BJ (cell line): Measurements from ENCODE around the gene OXCT1. TPM values are rescaled to one million over a fixed set of nuclear protein-coding genes. Genes with fewer than 3 reads are reported as not detected.

ENCODE experiments used
- CTCF ChIA-PET: fragments of 350-600 bp; formaldehyde crosslinking; extraction: SDS; loops from one replicate; lab custom pipeline; 2021; ENCODE audit warnings: antibody characterized with exemption, inconsistent platforms; lab: Yijun Ruan, JAX
- POLR2A ChIA-PET: fragments of 300-600 bp; sonication (Branson Sonifier 250); formaldehyde crosslinking; extraction: SDS; loops from one replicate; lab custom pipeline; 2021; ENCODE audit warnings: antibody characterized with exemption; lab: Charles Lee
- DNase-seq: peaks from one replicate; pipeline ENCODE4 v3.0.0-alpha.2; 2011; ENCODE audit warnings: low read depth
- H3K27me3 ChIP-seq: 2 replicates; pipeline ENCODE4 v1.6.0; 2011; ENCODE audit warnings: low read length; ENCODE audit not compliant: control insufficient read depth, insufficient read depth
- H3K36me3 ChIP-seq: 2 replicates; pipeline ENCODE4 v1.5.1; 2011; ENCODE audit warnings: low read length; ENCODE audit not compliant: control insufficient read depth, insufficient read depth
- H3K4me3 ChIP-seq: 2 replicates; pipeline ENCODE4 v1.5.1; 2011; ENCODE audit warnings: low read depth, mild to moderate bottlenecking, control low read depth, low read length
- CTCF ChIP-seq: IDR thresholded peaks from 2 replicates; pipeline ENCODE4 v1.5.1; 2011; ENCODE audit warnings: low read depth, mild to moderate bottlenecking, control low read depth, inconsistent platforms, low read length, moderate library complexity; ENCODE audit not compliant: insufficient read depth
- polyA plus RNA-seq: library from polyadenylated mRNA; depleted of rRNA; stranded (reverse); fragments of >200 nt; gene quantifications from 2 replicates; pipeline ENCODE4 v1.2.3, GENCODE V29; 2011

The OXCT1 gene
- polyA plus RNA-seq, 1 experiment = 12.0 TPM

- ChIA-PET CTCF (interaction anchor here (0.8 kb wide), 1 partner anchor 195 kb away, joined by 3 read pairs; no protein-coding TSS in a partner anchor), POLR2A (no interaction called here)
- TF ChIP-seq CTCF = no peak
- Histone ChIP-seq H3K36me3 (no peaks in the 10 kb centered on the region), H3K27me3 (peaks cover under 1% of the 10 kb centered on the region; the same call in 1 of the 2 replicates), H3K4me3 (no peak overlapping the region)
- DNase-seq = no peak
Measured at GRCh38 chr5:41891066-41891707, 21.0 kb upstream of the OXCT1 start.

- Histone ChIP-seq H3K4me3 (no peak overlapping the region), H3K27me3 (no peaks in the 10 kb centered on the region), H3K36me3 (no peaks in the 10 kb centered on the region)
- CTCF ChIA-PET = interaction anchor here (1.5 kb wide), 1 partner anchor 11 kb away, joined by 3 read pairs; no protein-coding TSS in a partner anchor
- DNase-seq = no peak
- TF ChIP-seq CTCF = no peak
- POLR2A ChIA-PET = no interaction called here
Measured at GRCh38 chr5:41885286-41885685, 15.1 kb upstream of the OXCT1 start.

GRCh38 chr5:41883936-41884335 is 13.7 kb upstream of the OXCT1 start:
- no peak for DNase-seq
- Histone ChIP-seq H3K4me3 (no peak overlapping the region), H3K27me3 (no peaks in the 10 kb centered on the region), H3K36me3 (no peaks in the 10 kb centered on the region)
- TF ChIP-seq CTCF = no peak
- POLR2A ChIA-PET = no interaction called here
- CTCF ChIA-PET = no interaction called here

- no peak for TF ChIP-seq CTCF
- H3K4me3 ChIP-seq = no peak overlapping the region
- ChIA-PET CTCF (interaction anchor here (1.3 kb wide), 1 partner anchor 9 kb away, joined by 3 read pairs; no protein-coding TSS in a partner anchor), POLR2A (no interaction called here)
- H3K36me3 ChIP-seq = no peaks in the 10 kb centered on the region
- H3K27me3 ChIP-seq = no peaks in the 10 kb centered on the region
- no peak for DNase-seq
Measured at GRCh38 chr5:41883243-41883642, 13.0 kb upstream of the OXCT1 start.

GRCh38 chr5:41882765-41883164 is 12.5 kb upstream of the OXCT1 start:
- TF ChIP-seq CTCF = no peak
- Histone ChIP-seq H3K27me3 (no peaks in the 10 kb centered on the region), H3K36me3 (no peaks in the 10 kb centered on the region), H3K4me3 (no peak overlapping the region)
- no peak for DNase-seq
- CTCF ChIA-PET = interaction anchor here (1.3 kb wide), 1 partner anchor 9 kb away, joined by 3 read pairs; no protein-coding TSS in a partner anchor
- POLR2A ChIA-PET = no interaction called here
